NCI-H1092 treated with DMSO at 0.1 percent for 48 hours (cell line): Measurements from ENCODE around the gene IQGAP1.

ENCODE experiments used
- DNase-seq: peaks from one replicate; lab custom pipeline; 2025; lab: John Stamatoyannopoulos, UW

IQGAP1 gene

DNA sequence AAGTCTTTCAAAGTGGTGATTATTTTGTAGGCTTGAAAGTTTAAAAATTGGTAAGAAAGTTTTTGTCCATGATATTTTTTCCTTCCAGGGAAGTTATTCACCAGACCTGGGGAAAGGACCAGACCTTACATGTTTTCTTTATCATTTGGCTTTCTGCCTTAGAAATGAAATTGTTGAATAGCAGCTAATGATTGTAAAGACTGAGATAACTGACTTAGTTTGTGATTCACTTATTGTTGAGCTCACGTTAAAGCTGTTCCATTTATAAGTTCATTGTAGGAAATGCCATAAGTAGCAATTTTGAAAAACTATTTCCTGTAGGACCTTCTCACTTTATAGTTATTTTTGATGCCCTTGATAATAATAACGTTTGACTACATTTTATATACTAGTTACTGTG lies 51.9 kb downstream of the IQGAP1 start:
- DNase-seq = no peak

DNA sequence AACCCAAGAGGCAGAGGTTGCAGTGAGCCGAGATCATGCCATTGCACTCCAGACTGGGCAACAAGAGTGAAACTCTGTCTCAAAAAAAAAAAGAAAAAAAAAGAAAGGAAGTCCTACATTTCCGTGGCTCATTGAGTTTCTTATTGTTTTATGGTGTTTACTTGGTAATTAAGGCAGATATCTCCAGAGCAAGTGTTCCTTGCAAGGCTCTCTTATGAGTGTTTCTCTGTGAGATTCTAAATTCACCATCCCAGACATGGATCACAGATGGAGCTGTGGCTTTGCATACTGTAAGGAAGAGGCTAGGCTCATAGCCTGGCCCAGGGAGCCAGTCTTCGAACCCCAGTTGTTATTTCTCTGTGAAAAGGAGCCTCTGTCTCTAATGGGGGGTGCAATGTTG lies 53.0 kb downstream of the IQGAP1 start:
- DNase-seq = no peak

DNA sequence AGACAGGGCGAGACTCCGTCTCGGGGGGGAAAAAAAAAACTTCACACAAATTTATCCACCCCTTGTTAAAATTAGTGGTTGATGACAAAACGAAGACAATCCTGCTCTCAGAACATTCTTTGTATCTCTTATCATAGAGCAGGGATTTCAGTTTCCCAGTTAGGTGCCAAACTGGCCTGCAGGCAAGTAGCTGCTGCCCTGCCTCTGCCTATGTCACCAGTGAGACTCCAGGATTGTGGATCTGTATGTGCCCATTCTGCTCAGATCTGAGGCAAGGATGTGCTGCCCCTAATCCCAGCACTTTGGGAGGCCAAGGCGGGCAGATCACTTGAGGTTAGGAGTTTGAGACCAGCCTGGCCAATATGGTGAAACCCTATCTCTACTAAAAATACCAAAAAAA lies 54.4 kb downstream of the IQGAP1 start:
- no peak for DNase-seq

DNA sequence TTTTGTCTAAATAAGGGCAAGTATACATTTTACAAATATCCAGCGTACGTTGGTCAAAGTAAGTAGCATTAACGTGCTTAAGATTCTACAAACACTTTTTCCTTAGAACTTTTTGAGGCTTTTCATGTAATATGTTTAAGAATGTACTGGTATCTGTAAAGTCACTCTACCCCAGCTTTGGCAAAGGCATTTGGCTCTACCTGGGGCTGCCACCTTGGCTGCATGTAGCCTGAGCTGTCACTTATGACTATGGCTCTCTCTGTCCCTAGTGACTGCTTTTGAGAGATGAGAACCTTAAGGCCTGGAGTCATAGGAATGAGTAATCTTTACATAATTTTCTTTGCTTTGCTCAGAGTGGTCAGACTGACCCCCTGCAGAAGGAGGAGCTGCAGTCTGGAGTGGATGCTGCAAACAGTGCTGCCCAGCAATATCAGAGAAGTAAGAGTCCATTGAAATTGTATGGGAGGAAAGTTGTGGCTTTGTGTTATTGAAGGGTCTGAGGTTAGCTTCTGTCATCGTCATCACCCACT lies 61.2 kb downstream of the IQGAP1 start:
- no peak for DNase-seq

DNA sequence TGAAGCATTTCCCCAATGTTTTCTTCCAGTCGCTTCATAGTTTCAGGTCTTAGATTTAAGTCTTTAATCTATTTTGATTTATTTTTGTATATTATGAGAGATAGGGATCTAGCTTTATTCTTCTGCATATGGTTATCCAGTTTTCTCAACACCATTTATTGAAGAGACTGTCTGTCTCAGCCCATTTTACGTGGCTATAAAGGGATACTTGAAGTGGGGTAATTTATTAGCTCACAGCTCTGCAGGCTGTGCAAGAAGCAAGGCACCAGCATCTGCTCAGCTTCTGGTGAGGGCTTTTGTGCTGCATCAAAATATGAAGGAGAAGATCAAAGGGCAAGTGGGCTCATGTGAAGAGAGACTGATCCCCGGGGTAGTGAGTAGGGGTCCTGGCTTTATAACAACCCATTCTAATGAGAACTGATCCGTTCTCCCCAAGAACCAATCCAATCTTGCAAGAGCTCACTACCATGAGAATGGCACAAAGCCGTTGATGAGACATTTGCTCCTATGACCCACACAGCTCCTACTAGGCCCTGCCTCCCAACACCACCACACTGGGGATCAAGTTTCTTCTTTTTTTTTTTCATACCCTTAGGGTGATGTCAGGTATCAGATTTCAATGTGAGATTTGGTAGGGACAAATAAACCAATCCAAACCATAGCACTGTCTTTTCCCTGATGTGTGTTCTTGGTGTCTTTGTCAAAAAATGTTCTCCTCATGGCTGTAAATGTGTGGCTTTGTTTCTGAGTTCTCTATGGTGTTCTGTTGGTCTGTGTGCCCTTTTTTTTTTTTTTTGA lies 63.2 kb downstream of the IQGAP1 start:
- DNase-seq = no peak

DNA sequence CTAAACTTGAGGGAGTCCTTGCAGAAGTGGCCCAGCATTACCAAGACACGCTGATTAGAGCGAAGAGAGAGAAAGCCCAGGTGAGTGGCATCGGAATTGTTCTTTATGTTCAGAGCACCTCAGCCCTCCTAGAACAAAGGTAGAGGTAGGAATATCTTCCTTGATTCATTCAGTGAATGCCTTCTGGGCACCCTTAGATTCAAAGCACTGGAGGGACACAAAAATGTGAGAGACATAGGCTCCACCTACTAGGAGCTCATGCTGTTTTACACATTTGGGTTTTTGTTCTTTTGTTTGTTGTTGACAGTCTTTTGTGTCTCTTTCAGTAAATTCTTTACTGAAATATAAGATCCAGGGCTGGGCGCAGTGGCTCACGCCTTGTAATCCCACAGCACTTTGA lies 68.2 kb downstream of the IQGAP1 start:
- no peak for DNase-seq

DNA sequence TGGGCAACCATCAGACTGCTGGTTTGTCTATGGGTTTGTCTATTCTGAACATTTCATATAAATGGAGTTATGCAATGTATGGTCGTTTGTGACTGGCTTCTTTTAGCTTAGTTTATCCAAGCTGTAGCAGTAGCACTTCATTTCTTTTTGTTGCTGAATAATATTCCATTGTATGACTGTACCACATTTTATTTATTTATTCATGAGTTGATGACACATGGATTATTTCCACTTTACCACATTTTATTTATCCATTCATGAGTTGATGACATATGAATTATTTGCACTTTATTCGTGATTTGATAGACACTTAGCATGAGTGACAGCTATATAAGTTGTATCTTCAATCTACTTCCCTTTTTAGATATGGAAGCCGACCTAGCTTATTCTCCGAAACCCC lies 70.0 kb downstream of the IQGAP1 start:
- DNase-seq = no peak

DNA sequence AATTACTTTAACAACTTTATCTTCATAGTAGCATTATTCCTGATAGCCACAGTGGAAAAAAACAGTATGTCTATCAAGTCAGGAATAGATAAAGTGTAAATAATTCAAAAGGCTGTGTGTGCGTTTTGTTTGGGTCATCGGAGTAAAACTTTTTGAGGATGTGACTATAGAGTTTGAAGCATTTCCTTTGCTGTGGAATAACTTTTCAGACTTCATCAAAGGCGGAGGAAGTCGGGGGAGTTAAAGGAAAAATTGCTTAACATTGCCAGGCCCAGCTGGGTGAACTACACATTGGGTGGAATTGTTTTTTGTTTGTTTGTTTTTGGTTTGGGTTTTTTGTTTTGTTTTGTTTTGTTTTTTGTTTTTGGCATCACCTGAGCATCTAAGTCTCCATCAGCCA lies 71.3 kb downstream of the IQGAP1 start:
- DNase-seq = no peak

DNA sequence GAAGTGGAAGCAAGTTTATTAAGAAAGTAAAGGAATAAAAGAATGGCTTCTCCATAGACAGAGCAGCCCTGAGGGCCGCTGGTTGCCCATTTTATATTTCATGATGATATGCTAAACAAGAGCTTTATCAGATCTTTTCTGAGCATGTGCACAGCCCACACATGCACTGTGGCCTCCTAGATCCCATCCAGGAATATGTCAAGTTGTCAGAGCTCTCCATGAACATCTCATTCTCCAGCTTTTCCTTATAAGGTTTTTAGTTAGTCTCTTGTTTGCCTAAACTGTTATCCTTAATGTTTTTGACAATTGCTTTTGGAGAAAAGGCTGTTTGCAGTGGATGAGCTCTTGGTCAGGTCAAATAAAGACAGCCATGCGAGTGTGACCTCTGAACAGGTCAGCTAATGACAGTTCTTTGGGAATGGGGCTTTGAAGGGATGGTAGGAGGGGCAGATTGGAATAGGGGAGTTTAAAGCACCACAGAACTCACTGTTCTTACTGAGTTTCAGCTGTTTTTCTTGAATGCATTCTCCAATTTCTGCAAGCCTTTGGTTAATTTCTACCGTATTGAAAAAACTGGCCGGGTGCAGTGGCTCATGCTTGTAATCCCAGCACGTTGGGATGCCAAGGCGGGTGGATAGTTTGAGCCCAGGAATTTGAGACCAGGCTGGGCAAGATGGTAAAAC lies 72.2 kb downstream of the IQGAP1 start:
- no peak for DNase-seq

DNA sequence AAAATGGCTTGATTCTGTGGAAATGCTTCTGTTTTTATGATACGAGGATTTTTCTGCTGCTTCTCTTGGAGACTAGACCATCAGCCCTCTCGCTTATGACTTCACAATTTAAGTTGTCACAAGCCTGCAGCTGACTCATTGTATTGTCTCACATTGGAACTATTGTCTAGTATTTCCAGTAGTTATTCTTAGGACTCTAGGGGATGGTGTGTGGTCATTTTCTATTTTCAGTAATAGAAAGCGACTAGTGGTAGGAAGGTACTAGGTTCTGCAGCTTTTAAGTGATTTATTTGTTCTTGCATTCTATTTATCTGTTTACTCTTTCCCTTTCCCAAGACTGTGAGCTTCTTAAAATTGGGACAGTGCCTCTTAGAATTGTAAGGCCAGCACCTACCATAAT lies 75.3 kb downstream of the IQGAP1 start:
- no peak for DNase-seq

DNA sequence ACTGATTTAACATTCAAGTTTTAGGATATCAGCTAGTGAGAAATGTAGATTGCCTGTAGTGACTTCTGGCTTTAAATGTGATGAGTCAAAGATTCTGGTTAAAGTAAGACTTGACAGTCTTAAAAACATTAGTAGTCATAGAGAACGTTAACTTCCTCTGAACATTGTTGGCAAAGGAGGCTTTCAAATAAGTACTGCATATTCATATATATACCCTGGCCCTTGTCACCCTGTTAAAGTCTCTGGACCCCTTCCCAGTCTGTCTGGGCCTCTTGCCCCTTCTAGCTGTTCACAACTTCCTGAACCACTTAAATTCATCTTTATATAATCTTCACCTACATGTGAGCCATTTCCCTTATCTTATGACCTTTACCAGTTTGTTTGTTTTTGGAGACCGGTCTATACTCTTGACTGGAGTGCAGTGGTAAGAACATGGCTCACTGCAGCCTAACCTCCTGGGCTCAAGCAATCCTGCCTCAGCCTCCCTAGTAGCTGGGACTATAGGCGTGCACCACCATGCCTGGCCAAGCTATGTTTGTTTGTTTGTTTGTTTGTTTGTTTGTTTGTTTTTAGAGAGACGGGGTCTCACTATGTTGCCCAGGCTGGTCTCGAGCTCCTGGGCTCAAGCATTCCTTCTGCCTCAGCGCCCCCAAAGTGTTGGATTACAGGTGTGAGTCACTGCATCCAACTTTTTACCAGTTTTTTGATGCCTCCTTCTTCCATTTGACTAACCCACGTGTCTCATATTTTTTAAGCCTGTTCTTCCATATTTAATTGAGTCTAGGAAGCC lies 77.3 kb downstream of the IQGAP1 start:
- DNase-seq = no peak

DNA sequence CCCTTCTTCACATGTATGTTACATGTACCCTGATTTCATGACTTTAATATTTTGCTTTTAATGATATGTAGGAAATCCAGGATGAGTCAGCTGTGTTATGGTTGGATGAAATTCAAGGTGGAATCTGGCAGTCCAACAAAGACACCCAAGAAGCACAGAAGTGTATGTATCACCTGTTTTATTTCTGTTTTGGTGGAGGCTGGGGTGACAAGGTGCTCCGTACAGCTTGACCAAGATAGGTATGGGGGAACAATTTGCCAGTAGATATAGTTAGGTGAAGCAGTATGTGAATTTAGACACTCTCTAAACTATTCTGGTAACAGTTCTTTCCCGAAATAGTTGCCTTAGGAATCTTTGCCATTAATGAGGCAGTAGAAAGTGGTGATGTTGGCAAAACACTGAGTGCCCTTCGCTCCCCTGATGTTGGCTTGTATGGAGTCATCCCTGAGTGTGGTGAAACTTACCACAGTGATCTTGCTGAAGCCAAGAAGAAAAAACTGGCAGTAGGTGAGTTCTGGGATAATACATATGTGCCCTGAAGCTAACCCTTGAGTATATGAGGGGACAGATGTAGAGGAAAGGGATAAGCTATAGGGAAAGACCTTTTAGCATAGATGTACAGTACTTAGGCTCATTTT lies 78.0 kb downstream of the IQGAP1 start:
- no peak for DNase-seq

DNA sequence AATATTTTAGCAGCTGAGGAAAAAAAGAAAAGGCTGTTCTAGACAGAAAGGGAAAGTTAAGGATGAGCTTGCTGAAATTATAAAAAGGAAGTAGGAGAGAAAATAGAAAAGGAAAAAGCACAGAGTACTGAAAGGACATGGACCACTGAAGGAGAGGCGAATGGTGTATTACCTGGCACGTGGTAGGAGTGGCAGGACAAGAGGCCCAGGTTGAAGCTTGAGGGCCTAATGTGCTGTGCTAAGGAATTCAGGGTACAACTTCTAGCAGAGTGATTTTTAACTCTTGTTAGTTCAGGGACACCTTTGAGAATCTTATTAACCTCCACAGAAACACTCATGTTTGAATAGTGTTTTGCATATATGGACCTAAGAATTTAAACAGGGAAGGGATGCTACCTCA lies 81.7 kb downstream of the IQGAP1 start:
- DNase-seq = no peak

DNA sequence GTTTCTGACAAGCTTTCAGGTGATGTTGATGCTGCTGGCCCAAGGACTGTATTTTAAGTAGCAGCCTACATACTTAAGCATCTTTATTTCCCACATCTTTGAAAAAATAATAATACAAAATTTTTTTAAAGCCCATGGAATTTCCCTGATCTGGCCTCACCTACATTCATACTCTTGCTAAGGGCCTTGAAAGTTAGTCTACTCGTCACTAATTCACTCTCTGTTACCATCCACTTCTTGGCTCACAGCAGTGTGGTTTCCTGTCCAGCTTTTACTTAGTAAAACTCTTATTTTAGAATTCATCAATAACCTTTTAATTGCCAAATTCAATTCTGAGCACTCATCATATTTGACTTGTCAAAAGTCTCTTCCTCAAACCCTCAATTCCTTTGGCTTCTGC lies 82.4 kb downstream of the IQGAP1 start:
- no peak for DNase-seq

DNA sequence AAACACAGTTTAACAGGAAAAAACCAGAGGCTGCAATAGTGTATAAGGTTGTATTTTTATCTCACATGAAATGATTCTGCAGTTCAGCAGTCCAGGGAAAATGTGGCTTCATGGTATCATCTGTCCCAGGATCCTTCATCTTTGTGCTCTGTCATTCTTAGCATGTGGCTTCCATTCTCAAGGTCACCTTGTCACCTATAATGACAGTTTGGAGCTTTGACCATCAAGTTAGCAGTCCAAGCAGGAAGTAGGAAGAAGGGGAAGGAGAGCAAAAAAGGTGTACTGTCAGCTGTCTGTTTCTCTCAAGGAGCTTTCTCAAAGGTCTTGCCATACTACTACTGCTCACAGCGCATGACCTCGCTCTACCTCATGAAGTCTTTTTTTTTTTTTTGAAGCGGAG lies 83.1 kb downstream of the IQGAP1 start:
- no peak for DNase-seq

DNA sequence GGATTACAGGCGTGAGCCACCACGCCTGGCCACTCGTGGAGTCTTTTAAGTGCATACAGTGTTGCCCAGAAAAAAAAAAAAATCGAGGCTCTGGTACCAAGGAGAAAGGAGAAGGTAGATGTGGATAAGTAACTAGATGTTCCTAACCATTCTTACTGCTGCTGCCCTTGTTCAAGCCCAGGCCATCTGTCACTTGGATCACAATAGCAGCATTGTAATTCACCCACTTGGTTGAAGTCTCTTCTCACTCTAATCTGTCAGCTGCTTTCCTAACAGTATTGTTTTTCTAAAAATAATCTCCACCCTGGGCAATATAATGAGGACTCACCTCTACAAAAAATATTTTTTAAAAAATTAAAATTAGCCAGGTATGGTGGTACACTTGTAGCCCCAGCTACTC lies 83.7 kb downstream of the IQGAP1 start:
- no peak for DNase-seq

DNA sequence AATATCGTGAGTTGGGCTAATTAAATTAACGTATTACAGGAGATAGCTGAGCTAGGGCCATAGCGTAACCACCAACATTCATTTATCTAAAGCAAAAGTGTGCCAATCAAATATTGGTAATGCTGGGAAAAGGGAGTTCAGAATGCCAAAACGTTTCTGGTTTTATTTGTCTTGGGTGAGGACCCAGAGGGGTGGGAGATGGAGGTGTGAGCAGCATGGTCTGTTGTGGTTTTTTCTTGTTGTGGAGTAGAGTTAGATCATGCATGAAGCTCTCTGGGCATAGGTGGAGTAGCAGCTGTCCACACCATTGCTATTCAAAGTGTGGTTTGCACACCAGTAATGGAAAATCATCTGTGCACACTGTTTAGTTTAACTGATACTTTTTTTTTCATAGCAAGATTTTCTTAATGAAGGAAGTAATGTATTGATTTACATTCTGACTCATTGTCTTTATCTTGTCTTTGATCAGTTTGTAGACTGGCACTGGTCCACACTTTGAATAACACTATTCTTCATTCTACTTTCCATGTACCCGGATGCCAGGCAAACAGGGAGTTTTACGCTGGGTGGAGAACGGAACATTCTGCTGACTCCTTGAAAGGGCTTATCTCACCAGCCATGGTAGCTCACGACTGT lies 90.9 kb downstream of the IQGAP1 start:
- no peak for DNase-seq

DNA sequence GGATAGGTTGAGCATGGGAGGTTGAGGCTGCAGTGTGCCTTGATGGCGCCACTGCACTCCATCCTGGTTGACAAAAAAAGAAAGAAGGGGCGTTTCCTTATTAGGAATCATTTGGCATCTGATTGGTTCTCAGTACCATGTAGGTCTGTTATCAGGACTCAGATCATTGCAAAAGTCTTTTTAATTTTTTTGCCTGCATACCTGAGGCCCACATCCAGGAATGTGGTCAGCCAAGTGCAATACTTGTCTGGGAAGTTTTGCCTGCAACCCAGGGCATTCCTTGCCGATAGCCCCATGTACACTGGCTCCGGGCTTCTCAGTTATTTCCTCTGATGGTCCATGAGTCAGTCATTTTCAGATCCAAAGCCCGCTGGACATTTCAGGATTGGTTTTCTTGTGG lies 91.6 kb downstream of the IQGAP1 start:
- DNase-seq = no peak

DNA sequence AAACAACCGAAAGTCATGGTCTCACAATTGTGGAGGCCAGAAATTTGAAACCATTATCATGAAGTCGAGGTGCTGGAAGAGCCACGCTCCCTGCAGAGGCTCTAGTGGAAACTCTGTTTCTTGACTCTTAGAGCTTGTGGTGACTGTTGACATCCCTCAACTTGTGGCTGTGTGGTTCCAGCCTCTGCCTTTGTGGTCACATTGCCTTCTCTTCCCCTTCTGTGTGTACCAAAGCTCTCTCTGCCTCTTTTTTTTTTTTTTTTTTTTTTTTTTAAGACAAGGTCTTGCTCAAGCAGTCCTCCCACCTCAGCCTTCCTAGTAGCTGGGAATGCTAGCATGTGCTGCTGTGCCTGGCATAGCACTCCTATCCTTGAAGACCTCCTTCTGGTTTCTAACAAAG lies 93.0 kb downstream of the IQGAP1 start:
- no peak for DNase-seq

DNA sequence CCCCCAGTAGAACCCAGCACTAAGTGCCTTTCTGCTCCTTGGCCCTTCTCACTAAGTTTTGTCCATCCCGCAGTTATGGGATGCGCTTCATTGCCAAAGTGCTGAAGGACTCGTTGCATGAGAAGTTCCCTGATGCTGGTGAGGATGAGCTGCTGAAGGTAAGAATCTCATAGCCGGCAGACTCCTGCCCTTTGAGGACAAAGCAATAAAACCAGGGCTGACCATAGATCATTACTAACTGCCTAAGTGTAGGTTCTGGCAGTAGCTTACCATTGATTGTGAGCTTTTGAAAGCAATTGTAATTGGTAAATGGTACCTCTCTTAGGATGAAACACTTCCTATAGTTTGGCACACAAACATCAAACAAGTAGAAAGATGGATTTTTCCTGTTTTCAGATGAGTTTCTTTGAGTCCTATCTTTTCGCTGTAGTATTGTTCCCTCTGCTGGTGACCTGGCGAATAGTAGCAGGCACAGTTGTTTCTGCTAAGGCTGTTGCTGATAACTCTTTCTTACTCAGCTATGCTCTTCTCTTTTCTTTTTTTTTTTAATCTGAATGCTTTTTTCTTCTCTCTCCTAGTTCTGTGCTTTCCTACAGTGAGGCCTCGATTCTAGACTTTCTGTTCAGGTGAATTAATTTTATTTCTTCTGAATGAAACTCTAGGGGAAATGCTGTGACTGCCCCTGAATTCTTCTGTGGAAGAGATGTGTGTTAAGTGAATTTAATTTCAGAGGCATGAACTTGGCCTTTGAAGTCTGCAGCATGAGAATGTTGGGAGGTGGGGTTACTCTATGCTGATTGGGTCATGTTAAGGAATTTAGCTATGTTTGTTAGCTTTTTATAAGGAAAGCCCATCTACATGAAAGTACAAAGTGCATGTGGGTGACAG lies 94.3 kb downstream of the IQGAP1 start:
- DNase-seq = peak; percentile 24

DNA sequence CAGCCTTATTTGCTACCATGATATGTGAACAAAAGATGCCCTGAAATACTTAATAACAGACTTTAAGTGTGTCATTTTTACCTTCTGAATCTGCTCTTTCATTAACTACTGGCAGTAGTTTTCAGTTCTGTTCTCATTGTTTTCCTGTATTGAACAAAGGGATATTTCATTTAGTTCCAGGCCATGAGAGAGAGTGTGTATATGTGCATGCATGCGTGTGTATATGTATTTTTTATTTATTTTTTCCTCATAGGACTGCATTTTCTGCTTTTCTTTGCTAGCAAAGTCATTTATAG lies 94.9 kb downstream of the IQGAP1 start:
- DNase-seq = no peak
